ENCODE data around the gene RTP3.

RTP3 gene

GRCh38 chr3:46463120-46463867, 34.5 kb upstream of the RTP3 start:
- no peak for DNase-seq
- no peak for TF ChIP-seq CTCF (IDR thresholded peaks at IDR 0.05; ENCODE audit: low read depth, low read length)
- H3K27me3 ChIP-seq: peaks cover 4% of the 10 kb centered on the region; the same call in 1 of the 2 replicates

GRCh38 chr3:46463868-46464241, 33.9 kb upstream of the RTP3 start:
- DNase-seq: no peak

More at GRCh38 chr3:46463120-46463867, 34.5 kb upstream of the RTP3 start:
- Histone ChIP-seq H3K36me3 (no peaks in the 10 kb centered on the region), H3K9me3 (no peaks in the 10 kb centered on the region), H3K4me1 (no peaks in the 10 kb centered on the region), H3K4me3 (ENCODE audit: low read depth, low read length) (no peak overlapping the region)

GRCh38 chr3:46464326-46465195, 33.2 kb upstream of the RTP3 start, which contains the start of gene LTF:
TSS of gene LTF (minus strand) at chr3:46464905. CDS start at chr3:46464867, 38 bp downstream.
- H3K9me3 ChIP-seq: no peaks in the 10 kb centered on the region
- no peak for TF ChIP-seq CTCF (IDR thresholded peaks at IDR 0.05; ENCODE audit: low read depth, low read length)
- no peak for DNase-seq
- H3K27me3 ChIP-seq: peaks cover 4% of the 10 kb centered on the region; the same call in 1 of the 2 replicates
- H3K4me1 ChIP-seq: no peaks in the 10 kb centered on the region
- no peaks in the 10 kb centered on the region for H3K36me3 ChIP-seq
- no peak within 1 kb of the TSS for H3K4me3 ChIP-seq (ENCODE audit: low read depth, low read length)

More at GRCh38 chr3:46463868-46464241, 33.9 kb upstream of the RTP3 start:
- no peaks in the 10 kb centered on the region for H3K36me3 ChIP-seq
- no peak for TF ChIP-seq CTCF (IDR thresholded peaks at IDR 0.05; ENCODE audit: low read depth, low read length)
- H3K4me3 ChIP-seq (ENCODE audit: low read depth, low read length): no peak overlapping the region
- H3K27me3 ChIP-seq: peaks cover 4% of the 10 kb centered on the region; the same call in 1 of the 2 replicates
- H3K4me1 ChIP-seq: no peaks in the 10 kb centered on the region
- no peaks in the 10 kb centered on the region for H3K9me3 ChIP-seq

GRCh38 chr3:46465196-46465520, 32.6 kb upstream of the RTP3 start:
- Histone ChIP-seq H3K36me3 (no peaks in the 10 kb centered on the region), H3K27me3 (peaks cover 4% of the 10 kb centered on the region; the same call in 1 of the 2 replicates), H3K4me1 (no peaks in the 10 kb centered on the region), H3K4me3 (ENCODE audit: low read depth, low read length) (no peak overlapping the region), H3K9me3 (no peaks in the 10 kb centered on the region)
- TF ChIP-seq CTCF (IDR thresholded peaks at IDR 0.05; ENCODE audit: low read depth, low read length): no peak
- no peak for DNase-seq

GRCh38 chr3:46466273-46466672, 31.5 kb upstream of the RTP3 start:
- no peak overlapping the region for H3K4me3 ChIP-seq (ENCODE audit: low read depth, low read length)
- peaks cover 4% of the 10 kb centered on the region; the same call in 1 of the 2 replicates for H3K27me3 ChIP-seq
- TF ChIP-seq CTCF (IDR thresholded peaks at IDR 0.05; ENCODE audit: low read depth, low read length): no peak
- no peaks in the 10 kb centered on the region for H3K4me1 ChIP-seq
- no peak for DNase-seq
- no peaks in the 10 kb centered on the region for H3K9me3 ChIP-seq
- no peaks in the 10 kb centered on the region for H3K36me3 ChIP-seq
